ENCODE data around the gene HEPACAM.

Gene HEPACAM

DNA sequence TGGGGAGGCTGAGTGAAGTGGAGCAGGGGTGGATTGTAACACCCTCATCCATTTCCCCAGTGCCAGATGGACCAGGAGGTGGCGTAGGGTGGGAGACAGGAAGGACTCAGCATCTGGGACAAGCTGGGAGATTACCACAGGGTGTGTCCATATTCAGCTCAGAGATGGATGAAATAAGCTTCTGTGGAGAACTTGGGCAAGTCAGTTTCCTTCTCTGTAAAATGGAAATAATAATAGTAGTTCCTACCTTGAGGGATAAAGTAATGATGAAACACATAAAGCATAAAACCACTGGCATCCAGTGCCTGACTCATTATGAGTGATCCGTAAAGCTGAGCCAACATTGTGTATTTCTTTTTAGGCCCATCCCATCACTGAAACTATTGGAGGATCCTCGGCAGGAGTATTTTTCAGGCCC, 37.6 kb downstream of the HEPACAM start:
- DNase-seq: no peak

GRCh38 chr11:124897674-124898262, 38.1 kb downstream of the HEPACAM start, which contains the start of gene ROBO4:
ROBO4 (minus strand) TSS chr11:124897865; CDS start chr11:124897795, 70 bp downstream.
- no peak for DNase-seq

DNA sequence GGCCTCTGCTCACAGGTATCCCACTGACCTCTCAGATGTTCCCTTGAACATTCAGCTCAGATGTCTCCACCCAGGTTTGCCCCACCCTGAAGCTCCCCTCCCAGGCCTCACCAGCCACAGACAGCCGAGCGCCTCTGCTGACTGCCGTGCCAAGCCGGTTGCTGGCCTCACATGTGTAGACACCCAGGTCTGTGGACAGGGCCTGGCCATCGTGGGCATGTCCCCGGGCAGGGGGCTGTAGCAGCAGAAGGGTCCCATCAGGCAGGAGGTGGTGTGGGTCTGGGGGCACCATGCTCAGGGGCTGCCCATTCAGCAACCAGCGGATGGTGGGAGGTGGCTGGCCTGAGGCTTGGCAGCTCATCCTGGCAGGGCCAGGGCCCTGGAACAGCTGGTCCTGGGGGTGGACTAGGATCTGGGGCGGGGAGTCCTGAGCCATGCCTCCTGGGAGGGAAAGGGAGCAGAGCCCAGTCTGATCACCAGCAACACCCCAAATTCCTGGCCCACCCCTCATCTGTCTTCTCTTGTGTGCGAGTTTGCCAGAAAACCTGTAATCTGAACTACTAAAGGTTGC, 38.9 kb downstream of the HEPACAM start:
- no peak for DNase-seq

GRCh38 chr11:124896071-124896750, 39.6 kb downstream of the HEPACAM start:
- no peak for DNase-seq

GRCh38 chr11:124895471-124895971, 40.3 kb downstream of the HEPACAM start:
- no peak for DNase-seq

GRCh38 chr11:124894606-124895430, 41.0 kb downstream of the HEPACAM start:
- DNase-seq: no peak

GRCh38 chr11:124893781-124894401, 42.0 kb downstream of the HEPACAM start:
- DNase-seq: no peak

DNA sequence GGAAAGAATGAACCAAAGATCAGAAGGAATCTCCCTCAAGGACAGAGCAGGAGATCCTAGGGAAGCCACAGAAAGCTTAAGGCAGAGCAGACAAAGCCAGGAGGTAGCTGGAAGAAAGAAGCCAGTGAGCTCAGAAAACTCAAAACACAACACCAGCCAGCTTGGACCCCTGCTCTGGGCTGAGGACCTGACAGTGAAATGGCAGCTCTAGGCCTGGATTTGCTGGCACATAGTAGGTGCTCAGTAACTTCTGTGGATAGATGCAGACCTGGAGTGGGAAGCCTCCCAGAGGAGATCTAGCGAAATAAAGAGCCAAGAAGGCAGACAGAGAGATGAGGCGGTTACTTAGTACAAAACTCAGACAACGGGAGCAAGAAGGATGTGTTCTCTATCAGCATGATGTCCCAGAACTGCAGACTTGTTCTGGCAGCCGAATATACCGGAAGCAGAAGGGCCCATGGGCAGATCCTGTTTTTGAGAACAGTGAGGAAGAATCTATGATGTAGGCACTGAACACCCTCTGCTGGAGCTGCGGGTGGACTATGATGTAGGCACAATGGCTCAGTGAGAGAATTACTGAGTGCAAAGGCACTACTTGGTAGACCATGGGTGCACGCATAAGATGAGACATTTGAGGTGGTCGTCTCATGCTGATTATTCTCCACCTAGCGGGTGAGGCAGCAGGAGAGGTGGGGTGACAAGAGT, 42.9 kb downstream of the HEPACAM start:
- no peak for DNase-seq

DNA sequence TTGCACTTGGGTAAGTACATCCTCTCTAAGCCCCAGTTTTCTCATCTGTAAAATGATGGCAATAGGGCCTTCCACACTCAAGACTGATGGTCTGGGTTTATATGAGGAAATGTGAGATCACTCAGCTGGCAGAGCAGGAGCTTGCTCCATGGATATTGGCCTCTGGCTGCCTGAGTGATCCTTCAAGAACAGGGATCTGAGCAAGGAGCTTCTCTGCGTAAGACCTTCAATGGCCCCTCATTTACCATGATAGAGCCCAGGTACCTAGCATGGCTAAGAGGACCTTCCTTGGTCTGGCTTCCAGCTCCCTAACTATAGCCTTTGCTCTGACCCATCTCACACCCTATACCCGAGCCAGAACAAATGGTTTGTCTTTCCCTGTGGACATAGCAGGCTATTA, 43.7 kb downstream of the HEPACAM start:
- no peak for DNase-seq

GRCh38 chr11:124891373-124891861, 44.4 kb downstream of the HEPACAM start:
- no peak for DNase-seq

GRCh38 chr11:124890683-124891372, 45.0 kb downstream of the HEPACAM start:
- DNase-seq: no peak

- DNase-seq: no peak
Observed at GRCh38 chr11:124890151-124890550, 45.7 kb downstream of the HEPACAM start.

DNA sequence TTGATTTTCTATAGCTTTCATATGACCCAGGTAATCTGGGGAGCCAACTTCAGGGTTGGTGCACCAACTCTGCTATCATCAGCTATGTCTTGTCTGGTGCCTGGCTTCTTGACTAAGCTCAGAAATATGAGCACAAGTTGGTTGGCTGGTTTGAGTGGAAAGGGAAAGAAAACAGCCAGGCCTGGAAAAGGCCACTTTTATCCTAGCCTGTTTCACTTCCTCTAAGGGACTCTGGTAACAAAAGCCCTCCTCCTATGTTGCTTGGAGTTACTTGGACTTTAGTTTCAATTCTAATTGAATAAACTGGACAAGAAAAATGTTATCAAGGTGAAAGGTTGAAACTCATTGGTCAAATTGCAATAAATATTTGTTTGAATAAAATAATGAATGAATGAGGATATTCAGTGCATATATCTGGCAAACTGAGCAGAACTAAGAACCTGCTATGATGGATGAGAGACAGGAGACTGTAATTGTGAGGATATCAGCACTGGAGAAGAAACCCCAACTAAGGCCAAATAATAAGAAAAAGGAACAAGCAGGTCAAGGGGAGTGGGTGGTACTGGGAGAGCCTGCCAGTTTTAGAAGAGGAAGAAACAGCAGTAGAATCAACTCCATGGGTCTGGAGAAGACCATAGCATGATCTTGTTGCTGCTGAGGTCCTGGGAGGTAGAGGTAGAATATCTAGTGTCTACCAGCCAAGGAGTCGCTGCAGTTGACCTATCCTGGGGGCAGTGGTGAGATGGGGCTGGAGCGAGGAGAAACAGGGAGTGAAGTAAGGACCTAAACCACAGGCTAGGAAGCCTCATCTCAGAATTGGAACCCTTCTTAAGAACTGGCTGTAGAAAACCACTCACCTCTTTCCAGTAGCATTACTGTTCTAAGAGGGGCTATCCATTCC, 46.4 kb downstream of the HEPACAM start:
- no peak for DNase-seq

GRCh38 chr11:124887667-124888013, 48.2 kb downstream of the HEPACAM start:
- no peak for DNase-seq

- no peak for DNase-seq
Observed at GRCh38 chr11:124886978-124887666, 48.7 kb downstream of the HEPACAM start.

DNA sequence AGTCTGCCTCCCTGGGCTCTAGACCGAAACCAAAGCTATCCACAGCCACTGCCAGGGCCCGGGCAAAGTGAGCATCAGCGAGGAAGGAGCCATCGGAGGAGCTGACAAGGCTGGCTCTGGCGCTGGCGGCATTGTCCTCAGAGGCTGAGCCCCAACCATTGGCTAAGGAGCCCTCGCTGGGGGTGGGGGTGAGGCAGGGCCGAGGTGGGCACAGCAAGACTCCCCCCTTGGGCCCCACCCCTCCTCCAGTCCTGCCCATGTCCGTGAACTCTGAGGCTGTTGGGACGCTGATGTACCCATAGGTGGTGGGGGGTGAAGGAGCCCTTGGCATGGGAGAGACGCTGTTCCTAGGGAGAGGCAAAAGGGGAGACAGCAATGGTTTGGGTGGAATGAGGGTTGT, 49.4 kb downstream of the HEPACAM start:
- no peak for DNase-seq

GRCh38 chr11:124884869-124885479, 50.9 kb downstream of the HEPACAM start:
- DNase-seq: no peak

GRCh38 chr11:124884340-124884739, 51.5 kb downstream of the HEPACAM start:
- DNase-seq: no peak
